Measurements from ENCODE around the gene BRCC3.

Gene BRCC3

GRCh38 chrX:155056877-155057792, 14.2 kb upstream of the BRCC3 start:
- peak; percentile 48 for DNase-seq (ENCODE audit: low read depth, low spot score)

- no peak for DNase-seq (ENCODE audit: low read depth, low spot score)
Measured at GRCh38 chrX:155061760-155062159, 9.5 kb upstream of the BRCC3 start.

GRCh38 chrX:155065035-155065734, 6.1 kb upstream of the BRCC3 start:
- DNase-seq (ENCODE audit: low read depth, low spot score) = no peak

- no peak for DNase-seq (ENCODE audit: low read depth, low spot score)
Measured at GRCh38 chrX:155068165-155068564, 3.1 kb upstream of the BRCC3 start.

DNA sequence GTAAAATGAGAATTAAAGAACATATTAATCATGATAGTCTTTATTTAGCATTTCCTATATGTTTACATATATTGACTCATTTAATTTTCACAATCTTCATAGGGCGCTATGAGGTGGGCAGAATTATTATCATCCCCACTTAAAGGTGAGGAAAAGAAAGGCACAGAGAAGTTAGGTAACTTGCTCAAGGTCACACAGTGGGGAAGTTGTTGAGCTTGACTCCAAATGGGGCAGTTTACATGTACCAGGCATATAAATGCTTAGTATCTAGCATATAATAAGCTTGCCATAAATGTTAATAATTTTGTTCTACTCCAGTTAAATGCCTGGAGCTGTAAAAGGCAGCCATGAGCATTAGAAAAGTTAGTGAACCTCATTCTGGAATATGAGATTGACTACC, 1.9 kb upstream of the BRCC3 start:
- DNase-seq (ENCODE audit: low read depth, low spot score) = no peak

DNA sequence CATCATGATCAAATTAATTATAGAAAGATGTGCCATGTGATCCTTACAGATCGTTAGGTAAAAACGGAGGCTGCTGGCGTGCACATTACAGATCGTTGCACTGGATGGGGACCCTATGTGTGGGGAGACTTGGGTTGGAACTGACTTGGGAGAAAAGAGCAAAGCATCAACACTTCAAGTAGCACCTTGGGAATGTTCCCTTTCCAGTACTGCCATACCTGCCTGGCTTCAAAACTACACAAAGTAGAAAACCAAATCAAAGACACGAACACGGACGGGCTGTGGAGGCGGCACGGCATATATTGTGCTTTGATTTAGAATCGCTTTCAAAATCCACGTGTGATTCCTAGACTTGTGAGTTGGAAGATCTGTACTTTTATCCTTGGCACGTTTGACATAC, 1.3 kb upstream of the BRCC3 start:
- no peak for DNase-seq (ENCODE audit: low read depth, low spot score)

- DNase-seq (ENCODE audit: low read depth, low spot score) = no peak
Measured at GRCh38 chrX:155070663-155070974, 689 bp upstream of the BRCC3 start.

GRCh38 chrX:155071694-155072280, 479 bp downstream of the BRCC3 start:
- DNase-seq (ENCODE audit: low read depth, low spot score) = no peak

DNA sequence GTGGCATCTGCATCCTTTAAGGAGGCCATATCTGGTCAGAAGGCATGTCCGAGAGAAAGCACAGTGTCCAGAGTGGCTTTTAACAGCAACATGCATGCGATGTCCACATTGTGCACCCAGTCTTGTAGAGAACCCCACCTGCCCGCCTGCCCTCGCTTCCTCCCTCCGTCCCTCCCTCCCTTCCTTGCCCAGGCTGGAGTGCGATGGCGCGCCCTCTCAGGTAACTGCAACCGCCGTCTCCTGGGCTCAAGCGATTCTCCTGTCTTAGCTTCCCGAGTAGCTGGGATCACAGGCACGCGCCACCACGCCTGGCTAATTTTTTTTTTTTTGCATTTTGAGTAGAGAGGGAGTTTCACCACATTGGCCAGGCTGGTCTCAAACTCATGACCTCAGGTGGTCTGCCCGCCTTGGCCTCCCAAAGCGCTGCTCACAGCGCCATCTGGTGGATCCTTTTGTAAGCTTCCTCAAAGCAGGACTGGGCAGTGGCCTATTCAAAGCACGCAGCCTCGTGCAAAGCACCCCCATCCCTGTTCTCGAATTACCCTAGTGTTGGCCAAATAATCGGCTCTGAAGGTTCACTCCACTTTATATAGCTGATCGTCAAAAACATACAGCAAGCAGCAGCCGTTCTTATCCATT, 15.0 kb downstream of the BRCC3 start:
- no peak for DNase-seq (ENCODE audit: low read depth, low spot score)

GRCh38 chrX:155086961-155087735, 15.8 kb downstream of the BRCC3 start:
- DNase-seq (ENCODE audit: low read depth, low spot score) = no peak

DNA sequence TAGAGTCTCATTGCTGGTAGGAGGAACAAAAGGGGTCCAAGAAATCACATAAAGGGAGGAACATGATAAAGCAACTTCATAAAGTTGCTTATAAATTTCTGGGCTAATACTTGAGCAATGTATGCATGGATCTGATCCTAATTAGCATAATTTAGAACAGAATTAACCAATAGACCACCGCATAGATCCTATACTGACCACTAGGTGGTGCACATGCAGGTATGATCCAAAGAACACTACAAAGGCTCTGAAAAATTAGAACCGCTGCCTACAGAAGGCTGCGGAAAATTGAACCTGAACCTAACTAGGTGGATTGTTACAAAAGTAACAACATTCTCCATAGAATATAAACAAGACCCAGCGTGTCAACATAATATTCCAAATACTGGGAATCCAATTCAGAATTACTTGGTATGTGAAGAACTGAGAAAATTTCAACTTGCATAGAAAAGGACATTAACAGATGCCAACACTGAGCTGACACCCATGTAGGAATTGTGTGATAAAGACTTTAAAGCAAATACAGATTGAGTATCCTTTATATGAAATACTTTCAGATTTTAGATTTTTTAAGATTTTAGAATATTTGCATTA, 23.3 kb downstream of the BRCC3 start:
- no peak for DNase-seq (ENCODE audit: low read depth, low spot score)

DNA sequence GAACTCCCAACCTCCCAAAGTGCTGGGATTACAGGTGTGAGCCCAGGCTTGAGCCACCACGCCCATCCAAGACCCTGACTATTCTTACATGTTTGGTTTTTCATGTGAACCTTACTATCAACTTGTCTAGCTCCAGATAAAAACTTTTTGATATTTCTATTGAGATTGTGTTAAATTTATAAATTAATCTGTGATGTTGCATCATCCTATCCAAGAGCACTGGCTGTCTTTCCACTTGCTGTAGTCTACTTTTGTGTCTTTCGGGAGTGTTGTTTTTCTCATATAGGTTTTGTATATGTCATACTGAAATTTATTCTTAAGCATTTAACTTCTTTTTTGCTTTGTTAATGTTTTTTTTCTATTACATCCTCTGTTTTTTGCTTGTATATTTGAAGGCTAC, 34.6 kb downstream of the BRCC3 start:
- DNase-seq (ENCODE audit: low read depth, low spot score) = no peak

DNA sequence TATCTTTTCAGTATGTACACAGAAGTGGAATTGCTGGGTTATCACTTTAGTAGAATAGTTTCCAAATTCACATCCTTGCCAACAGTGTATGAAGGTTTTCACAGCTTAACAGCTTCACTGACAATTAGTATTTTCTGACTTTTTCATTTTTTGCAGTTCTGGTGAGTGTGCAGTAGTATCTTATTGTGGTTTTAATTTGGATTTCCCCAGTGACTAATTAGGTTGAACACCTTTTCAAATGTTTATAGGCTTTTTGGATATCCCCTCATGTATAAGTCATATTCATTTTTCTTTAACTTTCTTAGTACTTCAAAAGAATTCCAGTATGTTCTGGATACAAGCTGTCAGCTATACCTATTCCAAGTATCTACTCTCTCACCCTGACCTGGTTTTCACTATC, 37.1 kb downstream of the BRCC3 start:
- DNase-seq (ENCODE audit: low read depth, low spot score) = no peak

GRCh38 chrX:155112171-155112570, 40.9 kb downstream of the BRCC3 start:
- no peak for DNase-seq (ENCODE audit: low read depth, low spot score)

GRCh38 chrX:155113097-155113496, 41.8 kb downstream of the BRCC3 start:
- no peak for DNase-seq (ENCODE audit: low read depth, low spot score)

GRCh38 chrX:155115174-155115819, 44.0 kb downstream of the BRCC3 start:
- DNase-seq (ENCODE audit: low read depth, low spot score) = no peak

GRCh38 chrX:155127465-155127864, 56.2 kb downstream of the BRCC3 start:
- DNase-seq (ENCODE audit: low read depth, low spot score) = no peak

DNA sequence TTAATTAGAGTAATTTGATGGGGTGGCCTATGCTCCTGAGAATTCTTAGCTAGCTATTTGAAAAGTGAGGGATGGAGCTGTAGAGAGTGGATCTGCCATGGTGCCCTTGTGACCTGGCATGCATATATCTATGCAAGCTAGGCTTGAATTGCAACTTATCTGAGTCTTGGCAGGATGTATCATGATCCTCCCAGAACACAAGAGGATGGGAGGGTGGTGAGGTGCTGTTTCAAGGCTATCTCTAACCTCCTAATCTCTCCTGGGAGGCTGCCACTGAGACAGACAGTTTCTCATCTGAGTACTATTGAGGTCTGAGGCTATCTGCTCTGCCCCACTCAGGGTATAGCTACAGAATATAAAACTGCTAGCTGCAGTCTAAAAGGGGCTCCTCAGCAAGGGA, 56.6 kb downstream of the BRCC3 start:
- no peak for DNase-seq (ENCODE audit: low read depth, low spot score)

DNA sequence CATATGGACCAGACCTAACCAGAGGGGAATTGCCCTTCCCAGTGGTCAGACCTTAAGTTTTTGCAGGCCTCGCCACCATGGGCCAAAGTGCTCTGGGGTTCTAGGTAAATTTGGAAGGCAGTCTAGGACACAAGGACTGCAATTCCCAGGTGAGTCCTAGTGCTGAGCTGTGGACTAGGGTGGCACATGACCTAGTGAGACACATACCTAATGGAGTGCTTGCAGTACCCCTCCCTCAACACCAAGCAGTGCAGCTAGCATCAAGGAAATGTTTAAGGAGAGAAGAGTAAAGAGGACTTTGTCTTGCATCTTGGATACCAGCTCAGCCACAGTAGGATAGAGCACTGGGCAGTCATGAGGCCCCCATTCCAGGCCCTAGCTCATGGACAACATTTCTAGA, 60.8 kb downstream of the BRCC3 start:
- no peak for DNase-seq (ENCODE audit: low read depth, low spot score)

- no peak for DNase-seq (ENCODE audit: low read depth, low spot score)
Measured at GRCh38 chrX:155134255-155134654, 62.9 kb downstream of the BRCC3 start.
